Hematopoietic multipotent progenitor cell treated with erythropoietin and hydrocortisone succinate and interleukin-3 and kit ligand, for 6 days (in vitro differentiated cells): Measurements from ENCODE around the gene TNIP3.
"Not testable (repeated sequence)": the region's sequence is repeated elsewhere in the genome, so short reads cannot be mapped to it uniquely, and the experiment has no call there.

Experiments used
- DNase-seq: peaks from one replicate; pipeline ENCODE4 v3.0.0-alpha.2; 2015

TNIP3 gene

GRCh38 chr4:121177246-121178137 is 13.4 kb upstream of the TNIP3 start:
- DNase-seq = no peak

GRCh38 chr4:121176082-121176934 is 12.2 kb upstream of the TNIP3 start:
- no peak for DNase-seq

- not testable (repeated sequence) for DNase-seq
Observed at GRCh38 chr4:121171477-121171876, 7.4 kb upstream of the TNIP3 start.

- no peak for DNase-seq
Observed at GRCh38 chr4:121168446-121169281, 4.5 kb upstream of the TNIP3 start.

GRCh38 chr4:121166976-121167375 is 2.9 kb upstream of the TNIP3 start:
- no peak for DNase-seq

- no peak for DNase-seq
Observed at GRCh38 chr4:121165206-121165605, 1.1 kb upstream of the TNIP3 start.

GRCh38 chr4:121156822-121157769 is 7.0 kb downstream of the TNIP3 start:
- peak; percentile 36 for DNase-seq

GRCh38 chr4:121155893-121156292 is 8.2 kb downstream of the TNIP3 start:
- DNase-seq = peak; percentile 2

GRCh38 chr4:121154103-121154515 is 10.0 kb downstream of the TNIP3 start:
- DNase-seq = peak; percentile 35

GRCh38 chr4:121151942-121152341 is 12.2 kb downstream of the TNIP3 start:
- DNase-seq = no peak

- DNase-seq = no peak
Observed at GRCh38 chr4:121150486-121150885, 13.6 kb downstream of the TNIP3 start.

- DNase-seq = no peak
Observed at GRCh38 chr4:121150003-121150402, 14.1 kb downstream of the TNIP3 start.

- no peak for DNase-seq
Observed at GRCh38 chr4:121148621-121149020, 15.5 kb downstream of the TNIP3 start.

GRCh38 chr4:121148000-121148399 is 16.1 kb downstream of the TNIP3 start:
- DNase-seq = no peak

- DNase-seq = no peak
Observed at GRCh38 chr4:121146530-121146929, 17.6 kb downstream of the TNIP3 start.

- no peak for DNase-seq
Observed at GRCh38 chr4:121145430-121145829, 18.7 kb downstream of the TNIP3 start.

GRCh38 chr4:121144021-121144420 is 20.1 kb downstream of the TNIP3 start:
- no peak for DNase-seq

- no peak for DNase-seq
Observed at GRCh38 chr4:121143131-121143530, 21.0 kb downstream of the TNIP3 start.

GRCh38 chr4:121140716-121141460 is 23.2 kb downstream of the TNIP3 start:
- DNase-seq = no peak

GRCh38 chr4:121139533-121140222 is 24.4 kb downstream of the TNIP3 start:
- DNase-seq = no peak
